Muscle layer of colon (tissue), 2 donors: ENCODE measurements around the gene ILF3.

Source experiments
- H3K27ac ChIP-seq: one replicate; pipeline ENCODE4 v1.7.0; 2013; ENCODE audit warnings: low read depth, mild to moderate bottlenecking, low read length, moderate library complexity
- H3K27me3 ChIP-seq, 2 donors: one replicate each; pipeline ENCODE4 v1.7.0; 2013; ENCODE audit warnings: low read length in 2 of 2, mild to moderate bottlenecking in 2 of 2; ENCODE audit not compliant: insufficient read depth in 2 of 2, control insufficient read depth in 1 of 2
- H3K36me3 ChIP-seq: one replicate; pipeline ENCODE4 v1.7.0; 2013; ENCODE audit warnings: mild to moderate bottlenecking, low read length; ENCODE audit not compliant: insufficient read depth
- H3K4me1 ChIP-seq: one replicate; pipeline ENCODE4 v1.7.0; 2013; ENCODE audit warnings: mild to moderate bottlenecking, low read length; ENCODE audit not compliant: insufficient read depth
- H3K4me3 ChIP-seq, 2 donors: one replicate each; pipeline ENCODE4 v1.7.0; 2013; ENCODE audit warnings: low read length in 2 of 2, low read depth in 1 of 2, mild to moderate bottlenecking in 1 of 2, moderate library complexity in 1 of 2
- H3K9ac ChIP-seq: one replicate; pipeline ENCODE4 v1.7.0; 2013; ENCODE audit warnings: low read length
- H3K9me3 ChIP-seq: one replicate; pipeline ENCODE4 v1.7.0; 2013; ENCODE audit warnings: mild to moderate bottlenecking, low read length
- donor health status: abdominal sarcoma.
- donor health status: Adenocarcinoma of cecum.

The ILF3 gene

GRCh38 chr19:10707440-10707839 is 53.3 kb downstream of the ILF3 start:
- no peak overlapping the region for H3K9ac ChIP-seq
- no peaks in the 10 kb centered on the region for H3K27me3 ChIP-seq
- H3K9me3 ChIP-seq: no peaks in the 10 kb centered on the region
- no peak overlapping the region for H3K4me3 ChIP-seq
- H3K27ac ChIP-seq: no peak overlapping the region
- H3K4me1 ChIP-seq: no peaks in the 10 kb centered on the region
- H3K36me3 ChIP-seq: peaks cover 11% of the 10 kb centered on the region

- no peak overlapping the region for H3K27ac ChIP-seq
- no peak overlapping the region for H3K4me3 ChIP-seq
- H3K9me3 ChIP-seq: no peaks in the 10 kb centered on the region
- no peak overlapping the region for H3K9ac ChIP-seq
- H3K36me3 ChIP-seq: peaks cover 14% of the 10 kb centered on the region
- no peaks in the 10 kb centered on the region for H3K27me3 ChIP-seq
- no peaks in the 10 kb centered on the region for H3K4me1 ChIP-seq
These were observed 54.1 kb downstream of the ILF3 start for GRCh38 chr19:10708291-10708690.

- no peaks in the 10 kb centered on the region for H3K27me3 ChIP-seq
- no peaks in the 10 kb centered on the region for H3K9me3 ChIP-seq
- peaks cover 16% of the 10 kb centered on the region for H3K36me3 ChIP-seq
- H3K9ac ChIP-seq: no peak overlapping the region
- H3K4me1 ChIP-seq: peaks cover 4% of the 10 kb centered on the region
- H3K27ac ChIP-seq: no peak overlapping the region
- H3K4me3 ChIP-seq: no peak overlapping the region
These were observed 57.9 kb downstream of the ILF3 start for GRCh38 chr19:10712045-10712444.

- Histone ChIP-seq H3K9ac (no peak overlapping the region), H3K27ac (no peak overlapping the region), H3K36me3 (peaks cover 16% of the 10 kb centered on the region), H3K4me3 (no peak overlapping the region), H3K27me3 (no peaks in the 10 kb centered on the region), H3K9me3 (no peaks in the 10 kb centered on the region), H3K4me1 (peaks cover 6% of the 10 kb centered on the region)
These were observed 58.6 kb downstream of the ILF3 start for GRCh38 chr19:10712754-10713153.

- Histone ChIP-seq H3K27ac (no peak overlapping the region), H3K9ac (no peak overlapping the region), H3K4me3 (no peak overlapping the region), H3K9me3 (no peaks in the 10 kb centered on the region), H3K27me3 (no peaks in the 10 kb centered on the region), H3K36me3 (peaks cover 14% of the 10 kb centered on the region), H3K4me1 (peaks cover 6% of the 10 kb centered on the region)
These were observed 59.2 kb downstream of the ILF3 start for GRCh38 chr19:10713317-10713716.

- peaks cover 25% of the 10 kb centered on the region for H3K4me1 ChIP-seq
- no peaks in the 10 kb centered on the region for H3K9me3 ChIP-seq
- peak overlapping the region; percentile 21 for H3K27ac ChIP-seq
- peak overlapping the region in 1 of 2 donors; percentile 27 for H3K4me3 ChIP-seq
- peaks cover 12% of the 10 kb centered on the region for H3K36me3 ChIP-seq
- H3K9ac ChIP-seq: no peak overlapping the region
- no peaks in the 10 kb centered on the region for H3K27me3 ChIP-seq
These were observed 62.9 kb downstream of the ILF3 start for GRCh38 chr19:10717054-10717355.

- H3K27ac ChIP-seq: peak within 1 kb of the TSS; percentile 84
- H3K4me3 ChIP-seq: peak within 1 kb of the TSS; percentile 67 to 84
- peak within 1 kb of the TSS; percentile 78 for H3K9ac ChIP-seq
- H3K36me3 ChIP-seq: peaks cover 10% of the 10 kb centered on the region
- H3K27me3 ChIP-seq: no peaks in the 10 kb centered on the region
- H3K4me1 ChIP-seq: peaks cover 25% of the 10 kb centered on the region
- H3K9me3 ChIP-seq: no peaks in the 10 kb centered on the region
These were observed 63.4 kb downstream of the ILF3 start, which contains the start of gene DNM2 for GRCh38 chr19:10717356-10718204. DNM2 (plus strand) TSS chr19:10718079; CDS start chr19:10718243, 164 bp downstream.

GRCh38 chr19:10718205-10719196 is 64.4 kb downstream of the ILF3 start:
- peak overlapping the region; percentile 84 for H3K27ac ChIP-seq
- peaks cover 6% of the 10 kb centered on the region for H3K36me3 ChIP-seq
- H3K4me1 ChIP-seq: peaks cover 25% of the 10 kb centered on the region
- peak overlapping the region; percentile 67 to 84 for H3K4me3 ChIP-seq
- no peaks in the 10 kb centered on the region for H3K27me3 ChIP-seq
- H3K9ac ChIP-seq: peak overlapping the region; percentile 78
- no peaks in the 10 kb centered on the region for H3K9me3 ChIP-seq

- H3K36me3 ChIP-seq: peaks cover 5% of the 10 kb centered on the region
- peak overlapping the region; percentile 78 for H3K9ac ChIP-seq
- H3K27me3 ChIP-seq: no peaks in the 10 kb centered on the region
- peak overlapping the region; percentile 84 for H3K27ac ChIP-seq
- H3K4me1 ChIP-seq: peaks cover 25% of the 10 kb centered on the region
- H3K9me3 ChIP-seq: no peaks in the 10 kb centered on the region
- H3K4me3 ChIP-seq: peak overlapping the region; percentile 67 to 84
These were observed 65.4 kb downstream of the ILF3 start for GRCh38 chr19:10719466-10719961.

- Histone ChIP-seq H3K27me3 (no peaks in the 10 kb centered on the region), H3K4me1 (peaks cover 25% of the 10 kb centered on the region), H3K36me3 (peaks cover 5% of the 10 kb centered on the region), H3K9me3 (no peaks in the 10 kb centered on the region), H3K27ac (no peak overlapping the region), H3K4me3 (no peak overlapping the region), H3K9ac (no peak overlapping the region)
These were observed 66.5 kb downstream of the ILF3 start for GRCh38 chr19:10720607-10721125.

- Histone ChIP-seq H3K4me3 (no peak overlapping the region), H3K27ac (no peak overlapping the region), H3K4me1 (peaks cover 30% of the 10 kb centered on the region), H3K9ac (no peak overlapping the region), H3K9me3 (no peaks in the 10 kb centered on the region), H3K27me3 (no peaks in the 10 kb centered on the region), H3K36me3 (peaks cover 5% of the 10 kb centered on the region)
These were observed 69.4 kb downstream of the ILF3 start for GRCh38 chr19:10723591-10723990.
